ENCODE results near the gene MIS12.

The MIS12 gene, protein sequence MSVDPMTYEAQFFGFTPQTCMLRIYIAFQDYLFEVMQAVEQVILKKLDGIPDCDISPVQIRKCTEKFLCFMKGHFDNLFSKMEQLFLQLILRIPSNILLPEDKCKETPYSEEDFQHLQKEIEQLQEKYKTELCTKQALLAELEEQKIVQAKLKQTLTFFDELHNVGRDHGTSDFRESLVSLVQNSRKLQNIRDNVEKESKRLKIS

DNA sequence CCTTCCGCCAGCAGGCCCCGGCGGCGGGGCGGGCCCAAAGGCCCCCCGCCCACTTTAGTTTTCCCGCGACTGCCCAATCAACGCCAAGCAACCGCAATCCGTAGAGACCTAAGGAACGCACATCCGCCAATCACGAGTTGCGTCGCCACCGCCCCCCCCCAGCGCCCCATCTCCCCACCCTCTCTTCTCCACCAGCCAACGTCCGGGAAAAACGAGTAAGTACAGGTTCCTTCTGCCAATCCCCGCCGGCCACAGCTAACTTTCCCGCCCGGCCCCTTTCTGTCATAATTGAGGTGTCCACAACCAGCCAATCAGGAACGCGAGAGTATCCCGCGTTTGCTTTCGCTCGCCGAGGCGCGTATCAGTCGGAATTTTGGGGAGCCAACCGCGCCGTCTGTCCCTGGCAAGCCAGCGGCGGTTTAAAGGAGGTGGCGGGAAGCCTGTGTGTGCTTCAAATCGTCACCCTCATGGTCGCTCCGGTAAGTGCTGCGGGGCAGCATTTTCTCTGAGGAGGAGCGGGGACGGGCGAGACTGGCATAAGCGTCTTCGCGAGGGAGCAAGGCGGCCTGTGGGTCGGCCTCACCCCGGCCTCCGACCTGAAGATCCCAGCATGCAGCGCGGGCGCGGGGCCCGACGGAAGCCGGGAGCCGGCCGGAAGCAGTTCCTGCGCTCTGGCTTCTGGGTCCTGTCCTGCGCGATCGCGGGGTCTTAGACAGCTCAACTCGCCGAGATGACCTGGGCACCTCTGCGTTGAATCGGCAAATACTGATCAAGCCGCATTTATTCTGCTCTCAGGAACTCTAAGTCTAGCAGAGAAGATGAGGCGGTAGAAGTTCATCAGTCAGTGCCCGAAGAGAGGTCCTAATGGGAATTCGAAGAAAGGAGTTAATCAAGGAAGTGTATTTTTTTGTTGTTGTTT is at the start of gene MIS12:
Gene MIS12 (plus strand): TSS at position 361 of the 919 bp plus-strand sequence. CDS start 2,297 bp downstream, outside the sequence.
- DNase-seq = peak; percentile 97

- DNase-seq = no peak
Measured at GRCh38 chr17:5437721-5438317, 48.5 kb upstream of the MIS12 start.

DNA sequence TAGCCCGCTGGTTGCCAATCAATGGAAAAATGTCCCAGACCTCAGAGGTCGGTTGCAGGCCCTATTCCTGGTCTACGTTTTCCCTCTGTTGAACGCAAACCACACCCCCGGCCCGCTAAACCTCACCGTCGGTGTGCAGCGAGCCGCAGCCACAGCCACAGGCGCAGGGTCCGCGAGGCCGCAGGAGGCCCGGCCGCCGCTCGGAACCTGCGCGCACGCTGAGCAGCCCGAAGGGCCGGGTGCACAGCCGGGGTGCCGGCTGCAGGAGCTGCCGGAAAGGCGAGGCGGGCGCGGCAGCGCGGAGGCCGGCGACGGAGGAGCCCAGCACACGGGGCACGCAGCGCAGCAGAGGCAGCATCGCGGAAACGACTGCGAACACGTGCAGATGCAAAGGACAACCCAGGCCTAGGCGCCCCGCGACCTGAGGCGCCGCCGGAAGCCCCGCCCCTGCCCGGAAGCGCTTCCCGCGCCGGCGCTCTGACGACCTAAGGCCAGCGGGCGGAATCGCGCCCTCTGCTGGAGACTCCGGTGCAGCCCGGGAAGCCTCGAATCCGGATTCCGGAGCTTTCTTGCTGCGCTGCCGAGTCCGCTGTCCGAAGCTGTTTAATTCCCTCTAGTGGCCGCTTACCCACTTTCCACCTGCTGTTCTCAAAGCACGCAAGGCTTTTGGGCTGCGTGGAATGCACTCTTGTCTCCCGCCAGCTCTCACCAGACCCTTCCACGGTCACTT is 47.5 kb upstream of the MIS12 start, which contains the start of gene C1QBP:
Gene C1QBP (minus strand): TSS at position 440 of the 730 bp plus-strand sequence. CDS start 82 bp downstream, at position 358.
- peak; percentile 67 for DNase-seq

DNA sequence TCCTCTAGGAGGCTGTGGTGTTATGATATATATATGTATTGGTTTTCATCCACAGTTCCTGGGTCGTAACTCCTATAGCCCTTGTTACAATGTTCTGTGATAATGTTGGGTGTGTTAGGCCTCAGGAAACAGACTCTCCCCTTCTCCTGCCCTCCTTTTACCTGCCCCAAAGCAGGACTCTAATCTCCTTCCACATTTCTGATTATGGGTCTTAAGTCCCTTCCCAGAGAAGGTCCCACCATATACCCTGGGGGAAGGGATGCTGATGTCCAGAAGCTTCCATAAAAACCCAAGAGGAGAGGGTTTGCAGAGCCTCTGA is 47.0 kb upstream of the MIS12 start:
- no peak for DNase-seq

GRCh38 chr17:5443728-5444127 is 42.6 kb upstream of the MIS12 start:
- DNase-seq = no peak

DNA sequence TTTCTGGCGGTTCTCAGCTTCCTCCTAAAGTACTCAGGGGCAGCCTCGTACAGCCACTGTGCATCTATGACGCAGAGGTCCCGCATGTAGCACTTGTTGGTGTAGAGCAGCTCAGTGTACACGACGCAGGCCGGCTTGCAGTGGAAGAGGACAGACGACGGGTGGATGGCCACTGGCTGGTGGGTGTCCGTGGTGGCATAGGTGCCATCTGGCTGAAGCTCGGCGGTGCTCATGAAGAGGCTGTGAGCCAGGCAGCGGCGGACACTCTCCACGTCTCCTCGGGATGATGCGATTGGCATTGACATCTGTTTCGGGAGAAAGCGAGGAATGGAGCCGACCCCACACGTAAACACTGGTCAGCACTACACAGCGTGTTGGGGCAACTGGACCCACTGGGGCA is 42.2 kb upstream of the MIS12 start:
- no peak for DNase-seq

GRCh38 chr17:5446786-5447185 is 39.6 kb upstream of the MIS12 start:
- no peak for DNase-seq

DNA sequence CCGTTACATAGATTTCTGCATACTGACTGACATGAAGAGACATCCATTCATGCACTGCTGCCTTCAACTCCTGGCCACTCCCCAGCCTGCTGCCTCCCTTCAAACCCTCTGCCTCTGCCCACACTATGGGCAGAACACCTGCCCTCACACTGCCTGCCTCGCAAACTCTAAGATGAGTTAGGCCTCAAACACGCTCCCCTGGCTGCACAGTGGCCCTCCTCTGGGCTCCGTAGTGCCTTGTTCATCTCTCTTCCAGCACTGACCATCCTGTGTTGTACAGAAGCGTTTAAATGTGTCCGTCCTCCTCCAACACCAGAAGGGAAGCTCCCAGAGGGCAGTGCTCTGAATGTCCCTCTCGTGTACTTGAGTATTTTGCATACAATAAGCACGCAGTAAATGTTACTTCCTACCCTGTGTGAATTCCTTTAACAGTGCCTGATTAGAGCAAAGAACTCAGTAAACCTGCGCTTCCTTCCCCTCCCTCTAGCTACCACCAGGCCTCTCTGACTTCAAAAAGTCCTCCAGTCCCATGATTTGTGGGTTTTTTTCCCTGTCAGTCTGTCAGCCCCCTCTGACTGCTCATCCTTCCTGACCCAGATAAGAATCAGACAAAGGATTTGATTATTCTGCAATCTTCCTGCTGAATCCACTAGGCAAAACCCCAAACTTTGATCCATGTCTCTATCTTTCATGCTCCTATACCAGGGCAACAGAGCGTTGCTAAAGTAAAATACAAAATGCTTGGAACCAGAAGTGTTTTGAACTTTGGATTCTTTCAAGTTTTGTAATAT is 21.5 kb upstream of the MIS12 start:
- no peak for DNase-seq

DNA sequence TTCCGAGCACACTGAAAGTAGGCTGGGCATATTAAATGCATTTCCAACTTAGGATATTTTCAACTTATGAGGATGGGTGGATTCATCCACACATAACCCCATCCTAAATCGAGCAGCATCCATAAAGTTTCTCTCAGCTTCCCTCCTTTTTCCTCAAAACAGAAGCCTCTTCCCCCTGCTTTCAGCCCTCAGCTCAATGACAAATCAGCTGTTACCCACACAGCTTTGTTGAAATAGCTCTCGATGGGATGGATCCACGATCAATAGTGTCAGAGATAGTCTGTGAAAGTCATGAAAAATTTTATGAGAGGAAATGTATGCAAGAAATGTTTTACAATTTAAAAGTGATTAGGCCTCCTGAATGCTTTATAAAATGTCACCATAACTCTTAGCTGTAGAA is 20.1 kb upstream of the MIS12 start:
- DNase-seq = no peak

- DNase-seq = no peak
Measured at GRCh38 chr17:5467416-5467815, 18.9 kb upstream of the MIS12 start.

GRCh38 chr17:5468075-5468473 is 18.3 kb upstream of the MIS12 start:
- no peak for DNase-seq

- DNase-seq = no peak
Measured at GRCh38 chr17:5472511-5472910, 13.9 kb upstream of the MIS12 start.

DNA sequence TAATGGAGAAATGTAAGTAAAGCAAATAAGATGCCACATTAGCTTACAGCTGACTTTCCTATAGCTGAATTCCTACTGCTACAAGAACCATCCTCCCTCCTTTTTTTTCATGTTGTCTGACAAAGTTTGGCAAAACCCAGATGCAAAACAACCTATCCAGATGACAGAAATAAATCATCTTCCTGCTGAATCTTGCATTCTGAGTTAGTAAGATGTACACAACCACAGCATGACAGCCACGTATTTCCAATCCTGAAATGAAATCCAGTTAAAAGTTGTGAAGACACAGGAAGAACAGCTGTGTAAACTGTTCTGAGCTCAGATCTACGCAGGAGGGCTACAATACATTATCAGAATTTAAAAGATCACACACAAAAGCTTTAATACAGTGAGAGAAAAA is 12.5 kb upstream of the MIS12 start:
- DNase-seq = no peak

DNA sequence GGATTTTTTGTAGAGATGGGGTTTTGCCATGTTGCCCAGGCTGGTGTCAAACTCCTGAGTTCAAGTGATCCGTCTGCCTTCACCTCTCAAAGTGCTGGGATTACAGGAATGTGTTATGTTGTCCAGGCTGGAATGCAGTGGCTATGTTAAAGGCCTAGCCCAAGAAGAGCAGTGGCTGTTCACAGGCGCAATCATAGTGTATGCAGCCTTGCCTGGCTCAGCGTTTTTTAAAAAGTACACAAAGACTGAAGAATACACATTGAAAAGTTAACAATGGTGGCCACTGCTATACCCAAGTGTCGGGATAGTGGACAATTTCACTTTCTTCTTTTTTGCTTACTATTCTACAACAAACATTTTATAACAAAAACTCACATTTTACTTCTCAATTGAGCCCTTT is 7.4 kb upstream of the MIS12 start:
- no peak for DNase-seq

DNA sequence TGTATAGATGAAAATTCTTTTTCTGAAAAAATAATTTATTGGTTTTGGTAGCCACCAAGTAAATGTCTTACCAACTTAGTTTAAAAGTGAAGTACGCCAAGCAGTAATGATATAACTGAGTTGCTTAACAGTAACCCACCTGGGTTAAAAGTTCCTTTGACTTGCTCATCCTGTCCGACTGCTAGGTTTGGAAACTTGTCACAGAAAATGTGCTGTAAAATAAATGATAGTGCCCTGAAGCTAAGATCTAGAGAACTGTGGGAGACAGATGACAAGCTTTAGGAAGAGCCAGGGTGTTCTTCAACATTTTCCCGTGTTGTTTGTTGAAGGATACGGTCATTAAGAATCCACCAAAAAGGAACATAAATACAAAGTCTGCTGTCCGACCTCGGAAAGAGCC is 5.4 kb upstream of the MIS12 start:
- DNase-seq = no peak

GRCh38 chr17:5481451-5481850 is 4.9 kb upstream of the MIS12 start:
- no peak for DNase-seq

GRCh38 chr17:5485270-5486205 is 828 bp upstream of the MIS12 start, which contains the start of gene DERL2:
Gene DERL2 (minus strand): TSS chr17:5486178. CDS start chr17:5486161, 17 bp downstream.
- no peak for DNase-seq

GRCh38 chr17:5488752-5489151 is 2.4 kb downstream of the MIS12 start:
- no peak for DNase-seq

DNA sequence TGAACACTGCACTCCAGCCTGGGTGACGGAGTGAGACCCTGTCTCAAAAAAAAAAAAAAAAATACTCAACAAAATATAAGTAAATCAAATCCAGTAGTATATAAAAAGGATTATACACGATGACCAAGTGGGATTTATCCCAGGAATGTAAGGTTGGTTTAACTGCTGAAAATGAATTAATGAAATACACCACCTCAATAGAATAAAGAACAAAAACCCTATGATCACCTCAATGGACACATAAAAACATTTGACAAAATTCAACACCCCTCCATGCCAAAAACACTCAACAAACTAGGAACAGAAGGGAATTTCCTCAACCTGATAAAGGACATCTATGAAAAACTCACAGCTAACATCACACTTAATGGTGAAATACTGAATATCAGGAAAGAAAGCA is 6.6 kb downstream of the MIS12 start:
- no peak for DNase-seq

DNA sequence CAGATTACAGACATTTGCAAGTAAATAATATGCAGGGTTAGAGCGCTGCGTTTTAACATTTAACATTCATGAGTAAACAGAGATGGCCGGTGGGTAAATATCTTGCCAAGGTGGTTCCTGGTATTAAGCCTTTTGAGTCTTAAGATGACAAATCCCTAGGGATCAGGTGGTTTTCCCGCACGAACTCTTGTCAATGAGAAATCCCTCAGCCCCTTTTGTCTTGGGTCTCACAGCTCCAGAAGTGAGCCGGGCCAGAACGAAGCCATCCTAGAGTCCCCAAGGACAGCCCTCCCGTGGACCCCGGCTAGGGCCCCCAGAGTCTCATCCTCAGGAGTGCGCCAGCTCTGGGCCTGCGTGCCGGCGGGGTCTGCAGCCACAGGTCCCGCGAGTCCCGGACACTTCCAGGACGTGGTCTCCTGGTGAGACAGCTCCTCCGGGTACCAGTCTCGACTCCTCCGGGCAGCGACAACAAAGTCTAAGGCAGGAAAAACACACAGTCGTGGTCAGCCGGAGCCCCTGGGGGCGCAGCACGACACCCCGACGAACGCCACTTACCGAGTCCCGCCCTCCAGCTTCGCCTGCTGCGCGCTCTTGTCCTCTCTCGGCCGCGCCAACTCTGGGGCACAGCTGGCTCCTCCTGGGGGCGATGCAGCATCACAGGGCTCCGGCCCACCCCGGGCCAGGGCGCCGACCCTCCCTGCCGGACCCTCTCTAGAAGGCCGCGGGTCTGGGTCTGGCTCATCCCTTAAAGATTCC is 13.3 kb downstream of the MIS12 start:
- DNase-seq = no peak

DNA sequence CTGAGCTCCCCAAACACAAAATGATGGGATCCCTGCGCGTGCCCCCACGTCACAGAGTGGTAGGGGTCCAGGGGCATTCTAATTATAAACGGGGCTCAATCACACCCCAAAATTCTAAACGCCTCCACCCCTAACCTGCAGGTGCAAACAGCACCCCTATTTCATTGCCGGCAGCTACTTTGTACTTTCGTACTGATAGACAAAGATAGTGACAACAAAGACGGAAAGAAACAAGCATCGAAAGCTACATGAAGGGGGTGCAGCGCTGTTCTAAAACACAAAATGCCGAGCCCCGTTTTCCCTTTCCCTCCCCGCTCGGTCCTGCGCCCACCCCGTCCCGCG is 13.9 kb downstream of the MIS12 start:
- no peak for DNase-seq
